Right lobe of liver (tissue), 6 donors: ENCODE data around the gene KRT34. TPM values are rescaled to one million over a fixed set of nuclear protein-coding genes. Genes with fewer than 3 reads are reported as not detected.

ENCODE experiments used
- ATAC-seq, 4 donors: fragments of 200-7000 bp; cut with Tn5 transposase; one replicate each; pipeline ENCODE4 v1.9.1; 2020; ENCODE audit warnings: mild to moderate bottlenecking in 4 of 4, moderate library complexity in 4 of 4
- DNase-seq, 3 donors: peaks; one replicate each; pipeline ENCODE4 v3.0.0-alpha.2; 2020
- H3K27ac ChIP-seq, 3 donors: fragments of 200-600 bp; one replicate each; pipeline ENCODE4 v1.8.0; 2022
- H3K27me3 ChIP-seq, 2 donors: fragments of 200-600 bp; one replicate each; pipeline ENCODE4 v1.8.0; 2022
- H3K36me3 ChIP-seq, 4 donors: fragments of 200-600 bp; sonication (generic) in 1 of 4; one replicate each; pipeline versions ENCODE4 v1.5.1 to v1.8.0; 2017 to 2022; ENCODE audit warnings: control low read depth in 1 of 4
- H3K4me1 ChIP-seq, 4 donors: fragments of 200-600 bp; sonication (generic) in 1 of 4; one replicate each; pipeline versions ENCODE4 v1.5.1 to v1.8.0; 2017 to 2022; ENCODE audit warnings: control low read depth in 1 of 4
- H3K4me3 ChIP-seq, 3 donors: fragments of 200-600 bp; one replicate each; pipeline ENCODE4 v1.8.0; 2022
- H3K9me3 ChIP-seq, 4 donors: fragments of 200-600 bp; sonication (generic) in 1 of 4; one replicate each; pipeline versions ENCODE4 v1.5.1 to v1.8.0; 2017 to 2022; ENCODE audit warnings: control low read depth in 1 of 4
- POLR2A ChIP-seq: fragments of 450-650 bp; IDR thresholded peaks from one replicate; pipeline ENCODE4 v1.6.1; 2017; ENCODE audit warnings: antibody characterized with exemption, mild to moderate bottlenecking
- WGBS: methylation state at CpG from one replicate; pipeline ENCODE4 v1.1.6; 2018; ENCODE audit warnings: low coverage, low lambda C conversion rate; ENCODE audit not compliant: insufficient coverage; ENCODE audit errors: missing lambda C conversion rate; 5-methylcytosine and 5-hydroxymethylcytosine counted together
- intact Hi-C, 2 donors: fragments of 100-400 bp; cut with DNase I; formaldehyde crosslinking; loops; one replicate each; pipeline versions ENCODE4 v1.11.2 to v1.14.1; 2022
- total RNA-seq, 6 experiments: library from RNA; depleted of rRNA in 2 of 6; stranded (reverse); fragments of >200 nt in 2 of 6; fragmentation: NEBNext Ultra II Directional in 3 of 6; extraction: Animal tissue kit (Norgen Biotek cat#: 25700) in 3 of 6; gene quantifications; one replicate each; pipeline versions ENCODE4 v1.1.0 to v1.2.4, GENCODE V29; 2016 to 2023
- TF ChIP-seq, protein P1 (sequence below), 4 donors: fragments of 200-600 bp in 3 of 4; fragments of 450-650 bp in 1 of 4; IDR thresholded peaks; one replicate each; pipeline versions ENCODE4 v1.5.1 to v1.8.0; 2016 to 2022; ENCODE audit warnings: antibody characterized with exemption in 4 of 4, mild to moderate bottlenecking in 2 of 4
- donor health status: DM: no; HTN: yes; CAD: no.
- donor health status: DM: no; HTN: no; CAD: no.
- donor health status: DM: no; HTN: no; CAD: no.
- donor health status: DM: no; HTN: yes; CAD: no.
- donor health status: DM: no; HTN: yes; CAD: no.

Gene KRT34
- total RNA-seq, 6 experiments from 2014 or later: not detected

DNA sequence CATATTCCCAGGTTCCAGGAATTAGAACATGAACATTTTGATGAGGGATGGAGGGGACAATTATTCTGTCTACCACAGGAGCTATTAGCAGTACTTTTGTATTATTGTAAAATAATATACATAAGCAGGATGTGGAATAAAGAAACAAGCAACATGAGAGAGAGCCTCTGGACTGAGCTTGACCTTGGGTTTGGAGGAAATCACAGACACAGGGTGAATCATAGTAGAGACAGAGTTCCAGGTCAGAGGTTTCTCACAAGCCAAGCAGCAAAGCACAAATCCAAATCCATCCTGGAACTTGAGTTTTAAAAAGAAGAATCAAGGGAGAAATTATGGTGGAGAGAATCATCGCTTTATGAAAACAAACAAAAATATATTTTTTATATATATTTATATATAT, 10.2 kb upstream of the KRT34 start:
- Histone ChIP-seq H3K27ac (no peak overlapping the region), H3K27me3 (no peaks in the 10 kb centered on the region), H3K4me1 (no peaks in the 10 kb centered on the region), H3K4me3 (no peak overlapping the region), H3K36me3 (no peaks in the 10 kb centered on the region), H3K9me3 (no peaks in the 10 kb centered on the region)
- intact Hi-C loops: no loop called here
- WGBS: 82% methylated on average over 1 of the region's 1 CpG
- ATAC-seq (peak in 2 of 4 donors; percentile 58 to 61), DNase-seq (no peak)
- no peak for TF ChIP-seq POLR2A
- TF ChIP-seq, protein P1, sequence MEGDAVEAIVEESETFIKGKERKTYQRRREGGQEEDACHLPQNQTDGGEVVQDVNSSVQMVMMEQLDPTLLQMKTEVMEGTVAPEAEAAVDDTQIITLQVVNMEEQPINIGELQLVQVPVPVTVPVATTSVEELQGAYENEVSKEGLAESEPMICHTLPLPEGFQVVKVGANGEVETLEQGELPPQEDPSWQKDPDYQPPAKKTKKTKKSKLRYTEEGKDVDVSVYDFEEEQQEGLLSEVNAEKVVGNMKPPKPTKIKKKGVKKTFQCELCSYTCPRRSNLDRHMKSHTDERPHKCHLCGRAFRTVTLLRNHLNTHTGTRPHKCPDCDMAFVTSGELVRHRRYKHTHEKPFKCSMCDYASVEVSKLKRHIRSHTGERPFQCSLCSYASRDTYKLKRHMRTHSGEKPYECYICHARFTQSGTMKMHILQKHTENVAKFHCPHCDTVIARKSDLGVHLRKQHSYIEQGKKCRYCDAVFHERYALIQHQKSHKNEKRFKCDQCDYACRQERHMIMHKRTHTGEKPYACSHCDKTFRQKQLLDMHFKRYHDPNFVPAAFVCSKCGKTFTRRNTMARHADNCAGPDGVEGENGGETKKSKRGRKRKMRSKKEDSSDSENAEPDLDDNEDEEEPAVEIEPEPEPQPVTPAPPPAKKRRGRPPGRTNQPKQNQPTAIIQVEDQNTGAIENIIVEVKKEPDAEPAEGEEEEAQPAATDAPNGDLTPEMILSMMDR (IDR thresholded peaks at IDR 0.05): no peak

DNA sequence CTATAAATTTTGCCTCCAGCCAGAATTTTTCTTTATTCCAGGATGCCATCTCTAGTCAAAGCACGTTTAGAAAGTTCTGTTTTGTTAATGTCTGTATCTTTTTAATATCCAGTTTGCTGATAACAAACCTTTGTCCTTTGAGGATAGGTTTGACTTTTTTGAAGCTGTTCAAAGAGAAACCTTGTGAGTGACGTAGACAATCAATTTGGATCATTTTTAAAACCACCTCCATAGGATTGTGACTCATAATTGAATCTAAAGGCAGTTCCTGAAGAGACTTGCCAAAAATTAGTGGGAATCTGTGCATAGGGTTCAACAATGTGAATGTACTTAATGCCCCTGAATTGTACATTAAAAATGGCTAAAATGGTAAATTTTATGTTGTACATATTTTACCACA, 9.4 kb upstream of the KRT34 start:
- ATAC-seq (no peak), DNase-seq (no peak)
- H3K27me3 ChIP-seq: no peaks in the 10 kb centered on the region
- H3K27ac ChIP-seq: no peak overlapping the region
- intact Hi-C loops: no loop called here
- H3K36me3 ChIP-seq: no peaks in the 10 kb centered on the region
- TF ChIP-seq, protein P1 (IDR thresholded peaks at IDR 0.05): no peak
- TF ChIP-seq POLR2A: no peak
- no peak overlapping the region for H3K4me3 ChIP-seq
- H3K4me1 ChIP-seq: no peaks in the 10 kb centered on the region
- no peaks in the 10 kb centered on the region for H3K9me3 ChIP-seq
- 41% methylated on average over 2 of the region's 2 CpGs for WGBS

DNA sequence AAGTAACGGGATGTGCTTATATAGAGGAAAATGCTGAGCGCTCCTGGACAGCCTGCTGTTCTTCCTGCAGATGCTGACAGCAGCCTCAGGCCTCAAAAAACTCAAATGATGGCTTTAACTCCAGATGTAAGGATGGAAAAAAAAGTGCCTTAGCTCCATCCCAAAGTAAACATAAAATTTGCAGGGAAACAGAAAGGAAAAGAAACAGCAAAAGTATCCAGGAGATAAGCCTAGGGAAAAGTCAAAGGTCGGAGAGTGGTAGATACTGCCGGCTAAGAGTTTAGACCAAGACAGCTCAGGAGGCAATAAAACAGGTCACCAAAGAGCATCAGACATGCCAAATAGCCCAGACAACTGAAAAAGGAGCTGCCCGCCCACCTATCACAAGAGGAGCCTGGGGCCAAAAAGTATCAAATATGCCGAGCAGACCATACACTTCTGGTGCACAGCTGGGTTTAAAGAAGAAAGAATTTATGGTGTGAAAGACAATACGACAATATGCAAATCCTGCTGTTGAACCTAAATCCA, 8.4 kb upstream of the KRT34 start:
- H3K4me1 ChIP-seq: no peaks in the 10 kb centered on the region
- H3K9me3 ChIP-seq: no peaks in the 10 kb centered on the region
- TF ChIP-seq POLR2A: no peak
- TF ChIP-seq, protein P1 (IDR thresholded peaks at IDR 0.05): no peak
- ATAC-seq: no peak
- no peak overlapping the region for H3K27ac ChIP-seq
- no peak for DNase-seq
- intact Hi-C loops: no loop called here
- 46% methylated on average over 7 of the region's 7 CpGs for WGBS
- H3K4me3 ChIP-seq: no peak overlapping the region
- no peaks in the 10 kb centered on the region for H3K27me3 ChIP-seq
- no peaks in the 10 kb centered on the region for H3K36me3 ChIP-seq

DNA sequence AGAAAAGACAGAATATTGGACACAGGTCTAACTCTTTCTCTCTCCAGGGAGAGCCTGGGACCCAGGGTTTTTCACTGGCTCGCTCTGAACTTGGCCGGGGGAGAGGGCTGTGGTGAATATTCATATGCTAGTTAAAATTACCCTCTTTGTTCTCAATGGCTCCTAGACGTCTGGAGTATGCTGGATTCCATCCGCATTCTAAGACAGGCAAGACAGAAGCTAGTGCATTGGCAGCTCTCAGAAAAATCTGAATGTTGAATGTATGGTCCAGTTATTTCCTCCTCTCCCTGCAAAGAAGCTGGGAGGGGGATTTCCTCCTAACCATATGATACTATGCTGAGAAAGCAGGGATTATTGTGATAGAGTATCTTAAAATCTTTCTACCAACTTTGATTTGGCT, 5.6 kb upstream of the KRT34 start:
- 73% methylated on average over 4 of the region's 4 CpGs for WGBS
- no peak overlapping the region for H3K27ac ChIP-seq
- DNase-seq (no peak), ATAC-seq (no peak)
- no peaks in the 10 kb centered on the region for H3K27me3 ChIP-seq
- intact Hi-C loops: no loop called here
- no peak overlapping the region for H3K4me3 ChIP-seq
- TF ChIP-seq, protein P1 (IDR thresholded peaks at IDR 0.05): no peak
- TF ChIP-seq POLR2A: no peak
- H3K36me3 ChIP-seq: no peaks in the 10 kb centered on the region
- no peaks in the 10 kb centered on the region for H3K9me3 ChIP-seq
- H3K4me1 ChIP-seq: no peaks in the 10 kb centered on the region

DNA sequence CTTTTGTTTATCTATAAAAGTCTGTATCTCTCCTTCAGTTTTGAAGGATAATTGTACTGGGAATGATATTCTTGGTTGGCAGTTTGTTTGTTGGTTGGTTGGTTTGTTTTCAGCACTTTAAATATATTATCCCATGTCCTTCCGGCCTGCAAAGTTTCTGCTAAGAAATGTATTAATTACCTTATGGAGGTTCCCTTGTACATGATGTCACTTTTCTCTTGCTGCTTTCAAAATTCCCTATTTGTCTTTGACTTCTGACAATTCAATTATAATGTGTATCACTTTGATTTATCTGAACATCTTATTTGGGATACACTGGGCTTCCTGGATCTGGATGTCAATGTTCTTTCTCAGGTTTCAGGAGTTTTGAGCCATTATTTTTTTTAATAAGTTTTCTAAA, 4.1 kb upstream of the KRT34 start:
- Histone ChIP-seq H3K4me3 (no peak overlapping the region), H3K4me1 (no peaks in the 10 kb centered on the region), H3K27ac (no peak overlapping the region), H3K9me3 (no peaks in the 10 kb centered on the region), H3K36me3 (no peaks in the 10 kb centered on the region), H3K27me3 (no peaks in the 10 kb centered on the region)
- DNase-seq (no peak), ATAC-seq (no peak)
- TF ChIP-seq, protein P1 (IDR thresholded peaks at IDR 0.05): no peak
- TF ChIP-seq POLR2A: no peak
- intact Hi-C loops: no loop called here
- 100% methylated on average over 1 of the region's 1 CpG for WGBS
